GM18520 (cell line): ENCODE data around the gene MSRB3.

Source experiments
- ATAC-seq: cut with Tn5 transposase; IDR thresholded peaks from one replicate; pipeline ENCODE4 v1.9.1; 2021; ENCODE audit not compliant: unreplicated experiment

The MSRB3 gene

GRCh38 chr12:65387396-65387795, 108.9 kb downstream of the MSRB3 start:
- ATAC-seq: no peak

DNA sequence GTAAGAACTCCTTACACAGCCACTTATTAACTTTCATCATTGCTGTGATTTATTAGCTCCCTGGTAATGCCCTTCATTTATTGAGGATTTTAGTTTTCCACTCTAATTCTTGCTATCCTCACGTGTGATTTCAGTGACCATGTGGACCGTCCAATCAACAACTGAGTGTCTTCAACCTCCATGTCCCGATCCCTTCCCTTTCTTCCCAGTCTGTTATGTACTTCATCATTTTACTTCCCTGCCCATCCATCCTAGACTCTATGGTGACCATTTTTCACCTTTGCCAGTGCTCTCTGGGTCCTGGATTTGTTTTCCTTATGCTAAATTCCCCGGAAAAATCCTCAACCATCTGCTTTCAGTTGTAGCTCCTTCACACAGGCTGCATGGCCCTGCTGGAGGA, 111.0 kb downstream of the MSRB3 start:
- no peak for ATAC-seq

DNA sequence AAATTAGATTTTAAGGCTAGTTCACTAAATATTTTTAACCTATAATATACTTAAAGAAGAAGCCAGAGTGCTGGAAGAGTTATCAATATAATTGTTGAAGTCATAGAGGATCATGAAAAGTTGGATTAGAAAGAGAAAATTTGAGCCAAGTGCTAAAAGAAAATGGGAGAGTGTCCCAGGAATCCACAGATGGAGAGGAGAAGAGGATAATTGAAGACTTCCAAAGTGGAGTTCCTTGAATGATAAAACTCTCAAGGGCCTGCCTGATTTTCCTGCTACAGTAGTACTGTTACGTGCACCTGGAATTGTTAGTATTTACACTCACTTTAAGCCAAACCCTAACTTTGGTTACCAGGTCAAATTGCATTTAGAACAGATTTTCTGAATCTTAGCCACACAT, 113.2 kb downstream of the MSRB3 start:
- ATAC-seq: no peak

DNA sequence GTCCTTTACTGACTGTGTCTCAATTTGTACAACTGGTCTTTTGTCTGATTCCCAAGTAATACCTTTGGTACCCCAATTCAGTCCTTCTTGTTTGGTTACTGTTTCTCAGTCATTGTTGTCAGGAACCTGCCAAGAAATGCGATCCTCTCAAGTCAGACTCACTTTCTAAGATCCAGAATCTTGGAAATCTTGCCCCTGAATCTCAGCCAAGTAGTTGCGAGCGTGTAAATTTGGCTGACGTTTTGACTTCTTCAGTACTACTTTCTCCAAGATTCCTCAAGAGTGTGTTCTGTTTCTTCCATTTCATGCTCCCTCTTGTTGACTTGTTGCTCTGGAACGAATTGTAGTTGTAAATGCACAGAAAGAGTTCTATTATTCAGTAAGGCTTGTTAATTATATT, 114.0 kb downstream of the MSRB3 start:
- ATAC-seq: no peak

GRCh38 chr12:65403188-65403587, 124.7 kb downstream of the MSRB3 start:
- no peak for ATAC-seq

DNA sequence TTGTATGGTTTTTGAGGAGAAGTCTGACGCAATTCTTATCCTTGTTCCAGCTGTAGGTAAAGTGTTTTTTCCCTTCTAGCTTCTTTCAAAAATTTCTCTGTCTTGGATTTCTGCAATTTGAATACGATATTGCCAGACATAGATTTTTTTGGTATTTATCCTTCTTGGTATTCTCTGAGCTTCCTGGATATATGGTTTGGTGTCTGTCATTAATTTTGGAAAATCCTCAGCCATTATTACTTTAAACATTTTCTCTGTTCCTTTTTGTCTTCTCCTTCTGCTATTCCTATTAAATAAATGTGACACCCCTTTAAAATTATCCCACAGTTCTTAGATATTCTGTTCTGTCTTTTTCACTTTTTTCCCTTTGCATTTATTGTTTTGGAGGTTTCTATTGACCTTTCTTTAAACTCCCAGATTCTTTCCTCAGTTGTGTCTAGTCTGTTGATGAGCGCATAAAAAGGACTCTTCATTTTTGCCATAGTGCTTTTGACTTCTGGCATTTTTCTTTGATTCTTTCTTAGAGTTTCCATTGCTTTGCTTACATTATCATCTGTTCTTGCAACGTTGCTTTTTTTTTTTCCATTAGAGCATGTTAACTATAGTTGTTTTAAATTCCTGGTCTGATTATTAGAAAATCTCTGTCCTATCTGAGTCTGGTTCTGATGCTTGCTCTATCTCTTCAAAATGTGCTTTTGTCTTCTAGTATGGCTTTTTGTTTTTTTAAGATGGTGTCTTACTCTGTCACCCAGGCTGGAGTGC, 129.1 kb downstream of the MSRB3 start:
- no peak for ATAC-seq

DNA sequence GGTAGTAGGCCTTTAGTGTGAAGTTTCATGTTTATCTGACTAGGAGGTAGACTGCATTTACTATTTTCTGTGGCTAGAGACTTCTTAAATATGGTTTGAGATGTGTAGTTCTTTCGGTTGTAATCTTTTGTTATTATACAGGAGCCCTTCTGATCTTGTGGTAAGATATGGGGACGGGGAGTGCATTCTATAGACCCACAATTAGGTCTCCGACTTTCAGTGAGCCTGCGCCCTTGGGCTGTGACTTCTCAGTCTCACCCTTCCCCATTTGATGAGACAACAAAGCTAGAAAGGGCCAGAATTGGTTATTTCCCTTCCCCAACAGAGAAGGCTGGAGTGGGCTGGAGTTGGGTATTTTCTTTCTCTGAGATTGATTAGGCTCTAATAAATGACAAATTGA, 130.0 kb downstream of the MSRB3 start:
- ATAC-seq: no peak

- ATAC-seq: no peak
Measured at GRCh38 chr12:65409726-65410125, 131.2 kb downstream of the MSRB3 start.

GRCh38 chr12:65411171-65411570, 132.7 kb downstream of the MSRB3 start:
- no peak for ATAC-seq

DNA sequence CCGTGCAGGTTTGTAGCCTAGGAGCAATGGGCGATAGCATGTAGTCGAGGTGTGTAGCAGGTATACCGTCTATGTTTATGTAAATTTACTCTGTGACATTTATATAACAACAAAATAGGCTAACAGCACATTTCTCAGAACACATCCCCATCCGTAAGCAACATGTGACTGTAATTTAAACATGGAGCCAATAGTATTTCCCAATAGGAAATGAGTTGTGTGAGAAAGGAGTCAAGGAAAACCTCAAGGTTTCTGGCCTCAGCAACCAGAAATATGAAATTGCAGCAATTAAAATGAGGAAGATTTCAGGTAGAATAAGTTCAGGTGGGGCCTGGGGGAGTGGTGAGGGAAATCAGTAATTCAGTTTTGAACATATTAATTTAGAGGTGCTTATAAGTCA, 136.0 kb downstream of the MSRB3 start:
- ATAC-seq: no peak

DNA sequence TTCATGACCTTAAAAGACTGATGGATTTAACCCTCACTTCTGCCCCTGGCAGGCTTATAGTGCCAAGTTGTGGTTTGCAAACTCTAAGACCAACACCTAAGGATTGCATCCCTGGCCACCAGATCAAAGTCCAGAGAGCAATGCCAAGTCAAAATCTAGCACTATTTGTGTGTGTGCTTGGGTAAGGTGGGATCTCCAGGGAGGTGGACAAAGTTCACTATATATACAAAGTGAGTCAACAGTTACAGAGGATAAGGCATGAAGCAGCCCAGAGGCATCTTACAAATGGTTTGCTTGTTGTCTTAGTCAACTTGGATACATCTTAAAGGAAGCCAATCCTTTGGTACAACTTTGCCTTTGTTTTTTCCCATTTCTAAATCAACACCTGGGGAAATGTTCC, 137.3 kb downstream of the MSRB3 start:
- no peak for ATAC-seq

GRCh38 chr12:65419284-65420072, 141.0 kb downstream of the MSRB3 start:
- ATAC-seq: no peak

- no peak for ATAC-seq
Measured at GRCh38 chr12:65420941-65421340, 142.5 kb downstream of the MSRB3 start.

DNA sequence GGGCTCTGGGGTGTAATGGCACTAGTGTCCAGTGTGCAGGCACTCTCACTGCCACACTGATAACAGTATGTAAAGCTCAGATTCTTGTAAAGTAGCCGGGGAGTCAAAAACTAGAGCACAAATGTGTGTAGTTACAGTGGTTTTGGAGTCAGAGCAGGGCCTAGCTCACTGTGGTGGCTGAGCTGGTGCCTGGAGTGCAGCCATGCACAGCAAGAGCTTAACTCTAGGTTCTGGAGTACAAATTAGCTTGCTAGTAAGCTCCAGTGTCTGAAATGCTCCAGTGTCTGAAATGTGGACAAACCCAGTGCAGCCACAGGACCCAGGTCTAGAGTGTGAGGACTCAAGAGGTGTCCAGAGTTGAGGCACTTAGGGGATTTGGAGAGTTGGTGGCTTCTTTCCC, 149.2 kb downstream of the MSRB3 start:
- ATAC-seq: no peak

GRCh38 chr12:65430006-65430405, 151.5 kb downstream of the MSRB3 start:
- no peak for ATAC-seq

DNA sequence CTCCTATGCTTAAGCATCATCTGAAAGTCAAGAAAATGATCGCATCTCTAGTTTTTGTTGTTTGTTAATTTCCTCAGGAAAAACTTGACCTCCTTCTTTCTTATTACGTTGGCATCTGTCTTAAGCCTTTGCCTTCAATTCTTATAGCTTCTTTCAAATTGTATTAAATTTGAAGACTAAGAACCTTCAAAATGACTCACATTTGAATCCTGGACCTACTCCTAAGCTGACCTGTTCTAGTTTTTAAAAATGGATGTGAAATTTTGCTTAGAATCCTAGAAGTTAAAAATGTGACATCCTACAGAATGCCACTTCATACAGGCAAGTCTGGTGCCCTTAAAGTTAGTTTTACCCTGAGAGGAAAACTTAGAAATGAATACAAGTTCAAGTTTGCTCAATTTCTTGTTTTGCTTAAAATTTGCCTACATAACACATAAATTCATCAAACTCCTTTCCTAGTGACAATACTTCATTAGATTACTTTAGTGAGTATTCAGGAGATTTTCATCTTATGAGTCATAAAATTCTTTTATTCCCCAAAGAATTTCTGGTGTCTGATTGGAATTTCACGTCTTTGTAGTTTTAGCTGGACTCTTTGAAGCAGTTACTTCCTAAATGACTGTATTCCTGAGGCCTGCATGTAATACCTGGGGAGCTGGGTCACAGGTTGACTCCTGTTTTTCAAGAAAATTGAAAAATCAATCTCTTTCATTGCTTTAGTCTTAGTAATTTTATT, 152.3 kb downstream of the MSRB3 start:
- ATAC-seq: no peak

DNA sequence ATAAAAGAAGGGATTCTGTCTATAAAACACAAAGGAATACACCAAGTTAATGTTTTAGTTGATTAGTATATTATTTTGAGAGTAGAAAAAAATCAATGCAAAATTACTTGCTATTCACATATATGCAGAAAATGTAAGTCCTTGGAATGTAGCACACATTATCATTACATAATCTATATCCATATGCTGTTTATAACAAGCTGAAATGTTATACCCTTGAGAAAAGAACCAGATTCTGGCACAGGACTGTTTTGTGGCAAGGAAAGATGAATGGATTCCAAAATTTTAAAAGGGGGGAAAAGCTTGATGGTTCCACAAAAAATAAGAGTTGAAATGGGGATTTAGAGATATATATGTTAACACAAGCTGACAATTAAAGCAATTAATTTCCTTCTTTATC, 153.6 kb downstream of the MSRB3 start:
- ATAC-seq: no peak

- ATAC-seq: no peak
Measured at GRCh38 chr12:65432651-65433050, 154.2 kb downstream of the MSRB3 start.

- ATAC-seq: no peak
Measured at GRCh38 chr12:65434737-65435136, 156.3 kb downstream of the MSRB3 start.

DNA sequence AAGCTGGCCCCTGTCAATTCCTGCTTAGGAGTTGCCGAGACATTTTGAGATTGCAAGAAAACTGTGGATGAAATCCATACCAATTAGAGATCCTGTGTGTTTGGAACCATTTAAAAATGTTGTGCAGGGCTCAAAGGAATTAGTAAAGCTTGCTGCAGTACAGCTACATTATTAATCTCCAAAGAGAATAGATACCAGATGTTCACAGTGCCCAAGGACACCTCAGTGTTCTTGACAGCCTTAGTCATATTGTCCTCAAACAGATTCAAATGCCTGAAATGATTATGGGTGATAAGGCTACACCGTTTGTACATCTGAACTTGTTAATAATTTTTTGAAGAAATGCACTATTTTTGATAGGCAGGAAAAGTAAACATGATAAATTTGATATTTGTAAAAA, 164.6 kb downstream of the MSRB3 start:
- ATAC-seq: no peak

GRCh38 chr12:65444996-65445395, 166.5 kb downstream of the MSRB3 start:
- no peak for ATAC-seq

DNA sequence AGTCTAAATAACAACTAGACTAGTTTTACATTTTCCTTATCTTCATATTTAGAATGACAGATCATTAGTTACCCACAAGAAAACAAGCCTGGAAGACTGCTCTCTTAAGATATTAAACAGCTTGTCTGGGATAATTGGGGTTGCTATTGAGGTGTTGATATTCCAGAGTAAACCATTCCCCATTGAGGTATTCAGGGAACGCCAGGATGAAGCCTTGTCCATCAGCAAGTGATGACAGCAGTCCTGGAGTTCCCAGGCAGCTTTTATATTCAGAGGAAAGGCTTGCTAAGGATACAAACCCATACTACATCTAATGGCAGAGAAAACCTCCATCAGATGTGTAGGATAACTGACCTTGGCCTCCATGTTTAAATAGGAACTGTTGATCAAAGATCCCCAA, 168.4 kb downstream of the MSRB3 start:
- no peak for ATAC-seq
